Esophagus muscularis mucosa (tissue), 4 donors: ENCODE data around the gene RPL21. TPM values are rescaled to one million over a fixed set of nuclear protein-coding genes. Genes with fewer than 3 reads are reported as not detected.
A peak's percentile ranks its signal among the peaks of the same experiment; 100 is the strongest.

Source experiments
- DNase-seq: peaks from one replicate; pipeline ENCODE4 v3.0.0-alpha.2; 2017; ENCODE audit errors: extremely low spot score
- H3K27ac ChIP-seq, 4 donors: fragments of 200-600 bp; sonication (generic); replicated peaks in 1 of 4; 1 replicate in 3 of 4; 2 replicates in 1 of 4; pipeline ENCODE4 v1.5.1; 2016 to 2019; ENCODE audit warnings: mild to moderate bottlenecking in 1 of 4
- H3K27me3 ChIP-seq, 4 donors: fragments of 200-600 bp; sonication (generic); one replicate each; pipeline versions ENCODE4 v1.5.1 to v1.6.0; 2016 to 2019
- H3K36me3 ChIP-seq, 4 donors: fragments of 200-600 bp; sonication (generic); one replicate each; pipeline ENCODE4 v1.5.1; 2016 to 2019
- H3K4me1 ChIP-seq, 4 donors: fragments of 200-600 bp; sonication (generic); one replicate each; pipeline ENCODE4 v1.5.1; 2016 to 2019
- H3K4me3 ChIP-seq, 4 donors: fragments of 200-600 bp; sonication (generic); 1 replicate in 2 of 4; 2 replicates in 2 of 4; pipeline ENCODE4 v1.5.1; 2016 to 2019; ENCODE audit warnings: mild to moderate bottlenecking in 4 of 4, moderate library complexity in 1 of 4
- H3K9me3 ChIP-seq, 4 donors: fragments of 200-600 bp; sonication (generic); 1 replicate in 3 of 4; 2 replicates in 1 of 4; pipeline ENCODE4 v1.5.1; 2016 to 2019
- EP300 ChIP-seq: sonication (generic); formaldehyde crosslinking; IDR thresholded peaks from one replicate; pipeline ENCODE4 v1.6.1; 2017; ENCODE audit warnings: antibody characterized with exemption
- POLR2A ChIP-seq: fragments of 450-650 bp; IDR thresholded peaks from one replicate; pipeline ENCODE4 v1.6.1; 2017; ENCODE audit warnings: antibody characterized with exemption, moderate library complexity, mild to moderate bottlenecking, low read depth
- POLR2AphosphoS5 ChIP-seq, 2 donors: sonication (generic); formaldehyde crosslinking; IDR thresholded peaks; one replicate each; pipeline ENCODE4 v1.6.1; 2017; ENCODE audit warnings: antibody characterized with exemption in 2 of 2
- WGBS: methylation state at CpG from one replicate; pipeline ENCODE4 v1.1.5; 2018; 5-methylcytosine and 5-hydroxymethylcytosine counted together
- intact Hi-C: fragments of 100-400 bp; cut with DNase I; formaldehyde crosslinking; loops from one replicate; pipeline ENCODE4 v1.15.1; 2023
- total RNA-seq, 4 donors: library from RNA; depleted of rRNA; stranded (reverse); fragments of >200 nt; gene quantifications; one replicate each; pipeline versions ENCODE4 v1.1.0 to v1.2.1, GENCODE V29; 2016
- TF ChIP-seq, protein P1 (sequence below), 3 experiments: fragments of 200-600 bp in 2 of 3; fragments of 450-650 bp in 1 of 3; sonication (generic) in 2 of 3; IDR thresholded peaks; one replicate each; pipeline ENCODE4 v1.5.1; 2017 to 2019; ENCODE audit warnings: antibody characterized with exemption in 3 of 3, mild to moderate bottlenecking in 2 of 3, moderate library complexity in 1 of 3

The RPL21 gene
- total RNA-seq, 4 donors from 2014 or later, result 432 to 1,374 (median 1,046) TPM

DNA sequence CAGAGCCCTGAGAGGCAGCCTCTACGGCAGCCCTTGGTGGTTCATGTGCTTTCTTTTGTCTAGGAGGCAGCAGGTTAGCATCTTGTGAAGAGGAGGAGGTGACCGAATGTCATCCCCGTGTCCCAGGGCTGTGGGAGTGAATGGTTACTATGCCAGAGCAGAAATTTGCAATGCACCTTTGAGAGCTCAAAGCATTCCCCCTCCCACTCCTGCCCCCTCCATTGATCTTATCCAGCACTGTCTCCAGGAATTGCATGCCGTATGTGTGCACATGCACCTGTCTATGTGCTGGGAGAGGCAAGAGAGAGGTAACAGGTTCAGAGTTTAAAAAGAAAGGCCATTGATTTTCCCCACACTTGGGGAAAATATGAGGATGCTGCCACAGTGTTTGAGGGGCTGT, 29.5 kb downstream of the RPL21 start:
- Histone ChIP-seq H3K27me3 (no peaks in the 10 kb centered on the region), H3K36me3 (no peaks in the 10 kb centered on the region), H3K4me1 (no peaks in the 10 kb centered on the region), H3K4me3 (no peak overlapping the region), H3K9me3 (no peaks in the 10 kb centered on the region), H3K27ac (no peak overlapping the region)
- TF ChIP-seq POLR2AphosphoS5 (IDR thresholded peaks at IDR 0.05) (no peak), POLR2A (no peak)
- intact Hi-C loops, result loop anchor here (5.0 kb wide), 1 partner anchor 294 kb away; no protein-coding TSS in a partner anchor
- WGBS, result 79% methylated on average over 4 of the region's 4 CpGs
- no peak for DNase-seq

DNA sequence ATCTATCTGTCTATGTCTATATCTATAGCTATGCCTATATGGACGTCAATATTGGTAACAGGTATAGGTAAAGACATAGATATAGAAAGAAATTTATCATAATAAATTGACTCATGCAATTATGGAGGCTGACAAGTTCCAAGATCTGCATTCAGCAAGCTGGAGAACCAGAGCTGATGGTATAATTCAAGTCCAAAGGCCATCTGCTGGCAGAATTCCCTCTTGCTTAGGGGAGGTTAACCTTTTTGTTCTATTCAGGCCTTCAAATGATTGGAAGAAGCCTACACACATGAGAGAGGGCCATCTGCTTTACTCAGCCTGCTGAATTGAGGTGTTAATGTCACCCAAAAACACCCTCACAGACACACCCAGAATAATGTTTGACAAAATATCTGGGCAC, 30.1 kb downstream of the RPL21 start:
- 81% methylated on average over 1 of the region's 1 CpG for WGBS
- Histone ChIP-seq H3K27ac (no peak overlapping the region), H3K27me3 (no peaks in the 10 kb centered on the region), H3K9me3 (no peaks in the 10 kb centered on the region), H3K4me3 (no peak overlapping the region), H3K4me1 (no peaks in the 10 kb centered on the region), H3K36me3 (no peaks in the 10 kb centered on the region)
- DNase-seq, result no peak
- TF ChIP-seq POLR2AphosphoS5 (IDR thresholded peaks at IDR 0.05), result no peak
- no peak for TF ChIP-seq EP300
- no peak for TF ChIP-seq POLR2A
- TF ChIP-seq, protein P1, sequence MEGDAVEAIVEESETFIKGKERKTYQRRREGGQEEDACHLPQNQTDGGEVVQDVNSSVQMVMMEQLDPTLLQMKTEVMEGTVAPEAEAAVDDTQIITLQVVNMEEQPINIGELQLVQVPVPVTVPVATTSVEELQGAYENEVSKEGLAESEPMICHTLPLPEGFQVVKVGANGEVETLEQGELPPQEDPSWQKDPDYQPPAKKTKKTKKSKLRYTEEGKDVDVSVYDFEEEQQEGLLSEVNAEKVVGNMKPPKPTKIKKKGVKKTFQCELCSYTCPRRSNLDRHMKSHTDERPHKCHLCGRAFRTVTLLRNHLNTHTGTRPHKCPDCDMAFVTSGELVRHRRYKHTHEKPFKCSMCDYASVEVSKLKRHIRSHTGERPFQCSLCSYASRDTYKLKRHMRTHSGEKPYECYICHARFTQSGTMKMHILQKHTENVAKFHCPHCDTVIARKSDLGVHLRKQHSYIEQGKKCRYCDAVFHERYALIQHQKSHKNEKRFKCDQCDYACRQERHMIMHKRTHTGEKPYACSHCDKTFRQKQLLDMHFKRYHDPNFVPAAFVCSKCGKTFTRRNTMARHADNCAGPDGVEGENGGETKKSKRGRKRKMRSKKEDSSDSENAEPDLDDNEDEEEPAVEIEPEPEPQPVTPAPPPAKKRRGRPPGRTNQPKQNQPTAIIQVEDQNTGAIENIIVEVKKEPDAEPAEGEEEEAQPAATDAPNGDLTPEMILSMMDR (IDR thresholded peaks at IDR 0.05), result no peak
- intact Hi-C loops, result loop anchor here (5.0 kb wide), 1 partner anchor 294 kb away; no protein-coding TSS in a partner anchor

DNA sequence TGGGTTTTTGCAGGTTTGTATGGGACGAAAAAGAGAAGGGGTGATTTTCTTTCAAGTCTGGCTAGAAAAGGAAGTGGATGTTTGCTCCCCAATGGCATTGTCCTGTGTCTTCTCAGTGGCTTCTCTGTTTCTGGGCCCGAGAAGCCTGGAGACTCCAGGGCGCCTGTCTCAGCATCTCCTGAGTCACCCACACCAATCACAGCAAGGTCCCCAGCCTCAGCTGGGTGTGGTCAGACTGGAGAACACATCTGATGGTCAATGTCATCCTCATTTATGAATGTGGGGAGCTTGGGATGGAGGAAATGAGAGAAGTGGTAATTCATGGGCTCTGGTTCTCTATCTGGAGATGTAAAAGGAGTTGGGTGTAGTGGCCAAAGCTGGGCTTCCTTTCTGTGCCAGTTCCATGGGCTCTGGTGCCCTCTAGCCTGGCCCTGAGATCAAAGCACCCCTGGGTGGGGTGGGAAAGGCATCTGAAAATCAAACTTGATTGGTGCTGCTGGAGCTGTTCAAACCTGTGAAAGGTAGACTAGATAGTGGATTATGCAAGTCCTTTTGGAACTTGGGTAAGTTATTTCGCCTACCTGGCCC, 32.6 kb downstream of the RPL21 start:
- TF ChIP-seq, protein P1 (IDR thresholded peaks at IDR 0.05), result peak; percentile 21 to 47 (median 42)
- TF ChIP-seq EP300, result no peak
- no peaks in the 10 kb centered on the region for H3K36me3 ChIP-seq
- H3K9me3 ChIP-seq, result no peaks in the 10 kb centered on the region
- WGBS, result 82% methylated on average over 4 of the region's 4 CpGs
- no peak overlapping the region for H3K4me3 ChIP-seq
- intact Hi-C loops, result loop anchor here (5.0 kb wide), 1 partner anchor 297 kb away; no protein-coding TSS in a partner anchor
- DNase-seq, result no peak
- H3K4me1 ChIP-seq, result no peaks in the 10 kb centered on the region
- H3K27me3 ChIP-seq, result no peaks in the 10 kb centered on the region
- H3K27ac ChIP-seq, result no peak overlapping the region

DNA sequence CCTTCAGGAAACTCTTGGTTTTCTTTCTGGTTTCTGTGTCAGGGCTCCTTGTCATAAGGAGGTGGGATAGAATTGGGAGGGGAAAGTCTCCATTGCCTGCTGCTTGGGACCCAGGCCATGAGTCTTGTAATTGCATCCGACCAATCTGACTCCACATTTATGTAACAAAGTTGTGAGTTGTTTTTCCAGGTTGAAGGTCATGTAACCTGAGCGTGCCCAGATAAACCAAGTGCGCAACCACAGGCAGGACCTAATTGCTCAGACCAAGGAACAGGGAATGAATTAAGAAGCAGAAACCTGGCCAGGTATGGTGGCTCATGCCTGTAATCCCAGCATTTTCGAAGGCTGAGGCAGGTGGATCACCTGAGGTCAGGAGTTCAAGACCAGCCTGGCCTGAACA, 37.0 kb downstream of the RPL21 start:
- TF ChIP-seq POLR2AphosphoS5 (IDR thresholded peaks at IDR 0.05), result no peak
- no peak for TF ChIP-seq EP300
- TF ChIP-seq, protein P1 (IDR thresholded peaks at IDR 0.05), result no peak
- Histone ChIP-seq H3K27ac (no peak overlapping the region), H3K27me3 (no peaks in the 10 kb centered on the region), H3K9me3 (no peaks in the 10 kb centered on the region), H3K4me1 (no peaks in the 10 kb centered on the region), H3K4me3 (no peak overlapping the region), H3K36me3 (no peaks in the 10 kb centered on the region)
- WGBS, result 94% methylated on average over 4 of the region's 4 CpGs
- no peak for DNase-seq
- intact Hi-C loops, result no loop called here

DNA sequence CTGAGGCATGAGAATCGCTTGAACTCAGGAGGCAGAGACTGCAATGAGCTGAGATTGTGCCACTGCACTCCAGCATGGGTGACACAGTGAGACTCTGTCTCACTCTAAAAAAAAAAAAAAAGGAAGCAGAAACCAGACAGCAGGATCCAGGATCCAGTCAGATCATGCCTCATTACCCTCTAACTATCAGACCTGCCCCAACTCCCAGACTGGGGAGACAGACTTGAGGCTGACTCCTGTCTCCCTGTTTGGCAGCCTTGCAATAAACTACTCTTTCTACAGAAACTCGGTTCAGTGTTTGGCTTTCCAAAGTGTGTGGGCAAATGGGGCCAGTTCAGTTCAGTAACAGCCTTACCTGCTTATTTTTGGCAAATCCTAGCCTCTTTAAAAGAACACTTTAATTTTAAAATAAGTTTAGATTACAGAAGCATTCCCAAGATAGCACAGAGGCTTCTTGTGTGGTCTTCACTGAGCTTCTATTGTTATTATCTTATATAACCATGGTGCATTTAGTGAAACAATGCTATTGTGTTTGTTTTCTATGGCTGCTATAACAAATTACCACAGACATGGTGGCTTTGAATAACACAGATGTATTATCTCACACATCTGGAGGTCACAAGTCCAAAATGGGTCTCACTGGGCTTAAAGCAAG, 37.8 kb downstream of the RPL21 start:
- TF ChIP-seq POLR2A (no peak), POLR2AphosphoS5 (IDR thresholded peaks at IDR 0.05) (no peak), EP300 (no peak)
- TF ChIP-seq, protein P1 (IDR thresholded peaks at IDR 0.05), result no peak
- DNase-seq, result no peak
- 42% methylated on average over 2 of the region's 2 CpGs for WGBS
- no peaks in the 10 kb centered on the region for H3K27me3 ChIP-seq
- no peaks in the 10 kb centered on the region for H3K9me3 ChIP-seq
- no peaks in the 10 kb centered on the region for H3K36me3 ChIP-seq
- no peak overlapping the region for H3K27ac ChIP-seq
- no peak overlapping the region for H3K4me3 ChIP-seq
- intact Hi-C loops, result no loop called here
- H3K4me1 ChIP-seq, result no peaks in the 10 kb centered on the region
